Measurements from ENCODE around the gene DYNLT1.

DYNLT1 gene

DNA sequence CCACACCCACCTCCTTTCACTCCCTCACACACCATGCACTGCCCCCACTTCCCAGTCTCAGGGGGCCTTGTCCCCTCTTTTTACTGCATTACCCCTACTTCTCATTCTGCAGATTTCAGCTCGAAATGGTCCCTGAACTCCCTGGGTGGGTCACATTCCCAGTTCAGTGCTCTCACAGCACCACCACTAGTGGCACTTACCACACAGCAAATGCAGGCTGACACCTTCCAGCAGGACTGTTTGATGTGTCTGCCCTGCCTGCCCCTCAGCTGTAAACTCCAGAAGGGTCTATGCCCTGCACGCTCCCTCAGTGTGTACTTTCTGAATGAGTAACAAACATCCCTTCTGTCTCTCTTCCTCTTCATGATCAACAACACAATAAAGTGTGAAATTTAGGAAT is 4.0 kb downstream of the DYNLT1 start:
- no peaks in the 10 kb centered on the region for H3K9me3 ChIP-seq
- H3K36me3 ChIP-seq = peaks cover 63% of the 10 kb centered on the region
- H3K4me3 ChIP-seq (ENCODE audit: low read depth in 1 of 2, low read length in 1 of 2) = no peak overlapping the region
- no peaks in the 10 kb centered on the region for H3K27me3 ChIP-seq
- H3K4me1 ChIP-seq (ENCODE audit: control insufficient read depth in 1 of 2, insufficient read depth in 1 of 2, low read depth in 1 of 2, low read length in 1 of 2) = peaks cover 39 to 50% of the 10 kb centered on the region in 2 experiments
- TF ChIP-seq, protein P1, sequence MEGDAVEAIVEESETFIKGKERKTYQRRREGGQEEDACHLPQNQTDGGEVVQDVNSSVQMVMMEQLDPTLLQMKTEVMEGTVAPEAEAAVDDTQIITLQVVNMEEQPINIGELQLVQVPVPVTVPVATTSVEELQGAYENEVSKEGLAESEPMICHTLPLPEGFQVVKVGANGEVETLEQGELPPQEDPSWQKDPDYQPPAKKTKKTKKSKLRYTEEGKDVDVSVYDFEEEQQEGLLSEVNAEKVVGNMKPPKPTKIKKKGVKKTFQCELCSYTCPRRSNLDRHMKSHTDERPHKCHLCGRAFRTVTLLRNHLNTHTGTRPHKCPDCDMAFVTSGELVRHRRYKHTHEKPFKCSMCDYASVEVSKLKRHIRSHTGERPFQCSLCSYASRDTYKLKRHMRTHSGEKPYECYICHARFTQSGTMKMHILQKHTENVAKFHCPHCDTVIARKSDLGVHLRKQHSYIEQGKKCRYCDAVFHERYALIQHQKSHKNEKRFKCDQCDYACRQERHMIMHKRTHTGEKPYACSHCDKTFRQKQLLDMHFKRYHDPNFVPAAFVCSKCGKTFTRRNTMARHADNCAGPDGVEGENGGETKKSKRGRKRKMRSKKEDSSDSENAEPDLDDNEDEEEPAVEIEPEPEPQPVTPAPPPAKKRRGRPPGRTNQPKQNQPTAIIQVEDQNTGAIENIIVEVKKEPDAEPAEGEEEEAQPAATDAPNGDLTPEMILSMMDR (IDR thresholded peaks at IDR 0.05) = no peak
- H3K27ac ChIP-seq = no peak overlapping the region

GRCh38 chr6:158639056-158639455 is 5.5 kb downstream of the DYNLT1 start:
- Histone ChIP-seq H3K27me3 (no peaks in the 10 kb centered on the region), H3K27ac (peak overlapping the region; percentile 60), H3K4me3 (ENCODE audit: low read depth in 1 of 2, low read length in 1 of 2) (no peak overlapping the region), H3K9me3 (no peaks in the 10 kb centered on the region), H3K36me3 (peaks cover 78% of the 10 kb centered on the region), H3K4me1 (ENCODE audit: control insufficient read depth in 1 of 2, insufficient read depth in 1 of 2, low read depth in 1 of 2, low read length in 1 of 2) (peaks cover 31 to 42% of the 10 kb centered on the region in 2 experiments)
- TF ChIP-seq, protein P1 (IDR thresholded peaks at IDR 0.05) = no peak

- TF ChIP-seq, protein P1 (IDR thresholded peaks at IDR 0.05) = no peak
- Histone ChIP-seq H3K27ac (peak overlapping the region; percentile 60), H3K9me3 (no peaks in the 10 kb centered on the region), H3K36me3 (peaks cover 85% of the 10 kb centered on the region), H3K27me3 (no peaks in the 10 kb centered on the region), H3K4me1 (ENCODE audit: control insufficient read depth in 1 of 2, insufficient read depth in 1 of 2, low read depth in 1 of 2, low read length in 1 of 2) (peaks cover 26 to 39% of the 10 kb centered on the region in 2 experiments), H3K4me3 (ENCODE audit: low read depth in 1 of 2, low read length in 1 of 2) (no peak overlapping the region)
These were observed 6.2 kb downstream of the DYNLT1 start for GRCh38 chr6:158638324-158638854.

GRCh38 chr6:158636778-158637177 is 7.8 kb downstream of the DYNLT1 start:
- Histone ChIP-seq H3K36me3 (peaks cover 95% of the 10 kb centered on the region), H3K4me1 (ENCODE audit: control insufficient read depth in 1 of 2, insufficient read depth in 1 of 2, low read depth in 1 of 2, low read length in 1 of 2) (peaks cover 9 to 27% of the 10 kb centered on the region in 2 experiments)
- TF ChIP-seq, protein P1 (IDR thresholded peaks at IDR 0.05) = no peak

GRCh38 chr6:158635427-158636073 is 9.0 kb downstream of the DYNLT1 start:
- Histone ChIP-seq H3K4me3 (ENCODE audit: low read depth in 1 of 2, low read length in 1 of 2) (no peak overlapping the region), H3K9me3 (no peaks in the 10 kb centered on the region), H3K27ac (peak overlapping the region; percentile 40), H3K27me3 (no peaks in the 10 kb centered on the region), H3K36me3 (peaks cover 95% of the 10 kb centered on the region), H3K4me1 (ENCODE audit: control insufficient read depth in 1 of 2, insufficient read depth in 1 of 2, low read depth in 1 of 2, low read length in 1 of 2) (peaks cover 3 to 15% of the 10 kb centered on the region in 2 experiments)
- TF ChIP-seq, protein P1 (IDR thresholded peaks at IDR 0.05) = no peak

More at GRCh38 chr6:158636778-158637177, 7.8 kb downstream of the DYNLT1 start:
- no peak overlapping the region for H3K4me3 ChIP-seq (ENCODE audit: low read depth in 1 of 2, low read length in 1 of 2)
- no peaks in the 10 kb centered on the region for H3K27me3 ChIP-seq
- H3K9me3 ChIP-seq = no peaks in the 10 kb centered on the region
- H3K27ac ChIP-seq = no peak overlapping the region

Measured in neutrophil (primary cell).